ENCODE data around the gene MGLL.

Gene MGLL

DNA sequence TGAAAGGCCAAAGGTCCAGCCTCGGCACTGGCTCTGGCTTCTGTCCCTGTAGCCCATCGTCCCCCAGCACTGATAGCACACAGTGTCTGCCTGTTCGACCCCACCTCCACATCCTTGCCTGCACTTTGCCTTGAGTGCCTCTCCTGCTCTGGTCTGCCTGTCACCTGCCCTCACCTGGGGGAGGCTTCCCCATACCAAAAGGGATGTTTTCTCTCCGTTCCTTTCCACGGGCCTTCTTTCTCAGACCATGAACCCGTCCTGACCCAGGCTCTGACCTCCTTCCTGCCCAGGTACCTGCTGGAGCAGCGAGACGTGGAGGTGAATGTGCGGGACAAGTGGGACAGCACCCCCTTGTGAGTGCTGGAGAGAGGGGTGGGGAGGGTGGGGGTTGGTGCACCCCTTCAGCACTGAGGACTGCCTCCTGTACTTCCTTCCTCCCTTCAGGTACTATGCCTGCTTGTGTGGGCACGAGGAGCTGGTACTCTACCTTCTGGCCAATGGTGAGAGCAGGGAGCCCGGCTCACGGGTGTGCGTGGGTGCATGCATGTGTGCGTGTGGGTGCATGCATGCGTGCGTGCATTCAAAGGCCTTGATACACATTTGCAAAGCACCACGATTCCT lies 148.1 kb downstream of the MGLL start:
- DNase-seq (ENCODE audit: low spot score in 2 of 2) (no peak), ATAC-seq (no peak)
- Mint-ChIP-seq H3K27ac (peak overlapping the region; percentile 97), H3K9me3 (no peaks in the 10 kb centered on the region), H3K4me1 (peaks cover 51% of the 10 kb centered on the region), H3K4me3 (peak overlapping the region; percentile 85), H3K36me3 (peaks cover 21% of the 10 kb centered on the region)

DNA sequence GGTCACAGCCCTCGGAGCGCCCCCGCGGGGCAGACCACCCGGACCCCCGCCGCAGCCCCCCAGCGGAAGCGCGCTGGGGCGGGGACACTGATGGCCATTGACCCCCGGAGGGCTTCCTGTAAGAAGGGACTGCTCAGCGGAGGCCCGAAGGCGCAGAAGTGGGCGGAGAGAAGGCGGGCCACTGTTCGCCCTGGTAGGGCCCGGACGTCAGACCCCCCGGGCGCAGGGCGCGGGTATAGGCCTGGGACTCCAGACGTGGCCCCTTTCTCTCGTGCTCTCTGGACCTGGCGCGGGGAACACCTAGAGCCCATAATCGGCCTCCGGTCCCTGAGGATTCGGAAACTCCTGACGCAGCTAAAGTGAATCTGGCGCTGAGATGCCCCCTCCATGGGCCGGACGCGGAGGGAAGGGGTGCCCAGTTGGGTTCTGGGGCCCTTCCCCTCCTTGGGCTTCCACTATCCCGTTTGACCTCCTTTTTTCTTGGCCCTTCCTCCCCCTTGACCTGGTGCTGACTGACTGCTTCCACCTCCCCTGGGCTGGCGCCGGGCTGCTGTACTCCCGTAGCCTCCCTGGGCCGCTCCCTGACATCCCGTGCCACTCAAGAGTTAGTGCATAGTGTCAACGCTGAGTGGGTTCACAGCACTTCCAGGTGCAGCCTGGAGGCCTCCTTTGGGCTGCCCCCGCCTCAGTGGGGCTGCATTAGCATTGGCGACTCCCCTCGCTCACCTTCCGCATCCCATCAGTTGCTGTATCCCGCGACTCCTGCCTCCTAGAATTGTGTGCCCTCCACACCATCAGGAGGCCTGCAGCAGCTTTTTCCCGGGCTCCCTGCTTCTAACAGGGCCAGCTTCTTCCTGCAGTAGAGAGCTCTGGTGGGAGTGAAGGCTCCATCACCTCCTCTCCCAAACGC lies 148.9 kb downstream of the MGLL start:
- ATAC-seq, result peak; percentile 70
- Mint-ChIP-seq H3K9me3 (no peaks in the 10 kb centered on the region), H3K4me1 (peaks cover 51% of the 10 kb centered on the region), H3K4me3 (peak overlapping the region; percentile 85), H3K27ac (peak overlapping the region; percentile 97), H3K36me3 (peaks cover 21% of the 10 kb centered on the region)
- DNase-seq (ENCODE audit: low spot score in 2 of 2), result no peak

DNA sequence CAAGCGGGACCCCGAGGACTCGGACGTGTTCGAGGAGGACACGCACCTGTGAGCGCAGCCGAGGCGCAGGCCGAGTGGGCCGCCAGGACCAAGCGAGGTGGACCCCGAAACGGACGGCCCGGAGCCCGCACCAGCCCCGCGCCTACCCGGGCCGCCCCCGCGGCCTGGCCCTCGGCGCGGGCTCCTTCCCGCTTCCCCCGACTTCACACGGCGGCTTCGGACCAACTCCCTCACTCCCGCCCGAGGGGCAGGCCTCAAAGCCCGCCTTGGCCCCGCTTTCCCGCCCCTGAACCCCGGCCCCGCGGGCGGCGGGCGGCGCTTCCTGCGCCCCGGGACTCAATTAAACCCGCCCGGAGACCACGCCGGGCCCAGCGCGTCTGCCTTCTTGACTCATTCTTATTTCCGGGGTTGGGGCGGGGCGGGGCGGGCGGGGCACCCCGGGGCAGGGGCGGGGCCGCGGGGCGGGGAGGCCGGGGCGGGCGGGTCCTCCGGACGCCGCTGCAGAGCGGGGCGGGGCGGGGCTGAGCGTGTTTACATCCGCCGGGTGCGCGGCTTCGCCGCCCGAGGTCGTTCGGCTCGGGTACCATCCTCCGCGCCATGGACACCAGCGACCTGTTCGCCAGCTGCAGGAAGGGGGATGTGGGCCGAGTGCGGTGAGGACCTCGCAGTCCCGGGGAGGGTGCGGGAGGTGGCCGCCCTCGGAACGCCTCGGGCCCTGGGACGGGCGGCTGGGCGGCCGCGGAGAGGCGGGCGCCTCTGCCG lies 149.7 kb downstream of the MGLL start, which contains the start of gene ABTB1:
Gene ABTB1, plus strand, starts transcription at position 524 of the 762 bp plus-strand sequence. Its CDS starts 74 bp downstream, at position 598.
- peaks cover 21% of the 10 kb centered on the region for H3K36me3 Mint-ChIP-seq
- peak; percentile 88 for ATAC-seq
- peak; percentile 68 to 90 for DNase-seq (ENCODE audit: low spot score in 2 of 2)
- peak within 1 kb of the TSS; percentile 97 for H3K27ac Mint-ChIP-seq
- no peaks in the 10 kb centered on the region for H3K9me3 Mint-ChIP-seq
- peak within 1 kb of the TSS; percentile 85 for H3K4me3 Mint-ChIP-seq
- peaks cover 47% of the 10 kb centered on the region for H3K4me1 Mint-ChIP-seq

DNA sequence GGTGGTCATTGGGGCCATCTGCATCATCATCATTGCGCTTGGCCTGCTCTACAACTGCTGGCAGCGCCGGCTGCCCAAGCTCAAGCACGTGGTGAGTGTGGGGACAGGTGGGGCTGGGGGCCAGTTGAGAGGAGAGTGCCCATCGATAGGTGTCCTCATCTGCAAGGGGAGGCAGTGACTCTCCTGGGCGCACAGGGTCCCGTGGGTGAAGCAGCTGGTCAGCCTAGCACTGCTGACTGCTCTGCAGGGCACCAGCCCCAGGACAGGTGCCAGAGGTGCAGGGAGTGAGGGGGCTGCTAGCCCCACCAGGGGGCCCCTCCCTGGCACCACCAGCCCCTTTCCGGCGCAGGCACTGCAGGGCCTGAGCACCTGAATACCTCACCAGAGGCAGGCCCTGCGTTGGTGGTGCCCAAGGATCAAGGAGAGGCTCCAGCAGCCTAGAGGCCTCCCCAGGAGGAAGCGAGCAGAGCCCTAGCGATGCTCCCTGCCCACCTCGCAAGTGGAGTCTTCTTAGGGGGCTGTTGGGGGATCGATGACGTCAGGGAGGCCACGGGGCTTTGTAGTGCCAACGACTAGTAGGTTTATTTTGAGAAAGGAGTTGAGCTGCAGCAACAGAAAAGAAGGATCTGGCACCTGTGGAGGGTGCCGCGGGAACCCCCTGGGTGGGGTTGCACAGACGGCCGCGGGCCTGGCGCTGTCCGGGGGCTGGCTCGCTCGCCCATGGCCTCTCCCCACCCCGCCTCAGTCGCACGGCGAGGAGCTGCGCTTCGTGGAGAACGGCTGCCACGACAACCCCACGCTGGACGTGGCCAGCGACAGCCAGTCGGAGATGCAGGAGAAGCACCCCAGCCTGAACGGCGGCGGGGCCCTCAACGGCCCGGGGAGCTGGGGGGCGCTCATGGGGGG lies 150.5 kb downstream of the MGLL start:
- Mint-ChIP-seq H3K36me3 (peaks cover 21% of the 10 kb centered on the region), H3K4me3 (peak overlapping the region; percentile 85), H3K4me1 (peaks cover 44% of the 10 kb centered on the region), H3K27ac (peak overlapping the region; percentile 97), H3K9me3 (no peaks in the 10 kb centered on the region)
- DNase-seq (ENCODE audit: low spot score in 2 of 2) (peak in 1 of 2 donors; percentile 72), ATAC-seq (peak; percentile 3)

- Mint-ChIP-seq H3K36me3 (peaks cover 15% of the 10 kb centered on the region), H3K4me1 (peaks cover 37% of the 10 kb centered on the region), H3K4me3 (peak overlapping the region; percentile 85), H3K9me3 (no peaks in the 10 kb centered on the region), H3K27ac (peak overlapping the region; percentile 97)
- ATAC-seq (no peak), DNase-seq (ENCODE audit: low spot score in 2 of 2) (no peak)
Observed at GRCh38 chr3:127670761-127671522, 151.4 kb downstream of the MGLL start.

DNA sequence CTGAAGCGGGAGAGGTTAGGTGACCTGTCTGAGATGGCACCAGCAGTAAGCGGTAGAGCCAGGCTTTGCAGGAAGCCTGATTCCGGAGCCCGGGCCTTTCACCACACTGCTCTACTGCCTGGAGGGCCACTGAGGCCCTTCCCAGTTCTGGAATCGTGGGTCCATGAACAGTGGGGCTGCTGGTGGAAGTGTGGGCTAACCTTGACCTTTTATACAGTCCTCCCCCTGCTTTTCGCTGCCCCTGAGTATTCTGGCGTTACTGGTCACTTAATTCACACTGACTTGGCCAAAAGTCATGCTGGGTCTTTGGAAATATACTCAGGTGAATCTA lies 152.1 kb downstream of the MGLL start:
- Mint-ChIP-seq H3K9me3 (no peaks in the 10 kb centered on the region), H3K36me3 (peaks cover 11% of the 10 kb centered on the region), H3K4me1 (peaks cover 31% of the 10 kb centered on the region), H3K4me3 (no peak overlapping the region), H3K27ac (no peak overlapping the region)
- DNase-seq (ENCODE audit: low spot score in 2 of 2), result no peak
- ATAC-seq, result no peak

- peaks cover 9% of the 10 kb centered on the region for H3K36me3 Mint-ChIP-seq
- DNase-seq (ENCODE audit: low spot score in 2 of 2) (no peak), ATAC-seq (no peak)
- no peak overlapping the region for H3K4me3 Mint-ChIP-seq
- no peak overlapping the region for H3K27ac Mint-ChIP-seq
- H3K9me3 Mint-ChIP-seq, result no peaks in the 10 kb centered on the region
- peaks cover 26% of the 10 kb centered on the region for H3K4me1 Mint-ChIP-seq
Observed at GRCh38 chr3:127669541-127670228, 152.6 kb downstream of the MGLL start.

DNA sequence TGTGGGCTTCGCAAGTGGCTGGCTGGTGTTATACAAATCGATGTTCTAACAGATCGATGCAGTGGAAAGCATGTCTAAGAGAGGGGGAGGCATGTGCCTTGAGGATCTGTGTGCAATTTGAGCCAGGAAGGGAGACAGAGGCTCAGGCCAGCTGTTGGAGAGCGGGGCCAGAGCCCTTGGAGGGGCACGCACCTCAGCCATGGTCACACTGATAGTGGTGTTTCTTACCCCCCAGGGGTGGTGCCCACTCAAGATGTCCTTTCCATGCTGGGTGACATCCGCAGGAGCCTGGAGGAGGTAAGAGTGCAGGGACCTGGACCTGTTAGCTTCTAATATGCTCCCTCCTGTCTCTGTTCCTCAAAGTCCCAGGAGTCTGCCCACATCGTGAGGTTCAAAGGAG lies 153.4 kb downstream of the MGLL start:
- Mint-ChIP-seq H3K36me3 (peaks cover 9% of the 10 kb centered on the region), H3K9me3 (no peaks in the 10 kb centered on the region), H3K4me3 (no peak overlapping the region)

GRCh38 chr3:127667119-127667681 lies 155.1 kb downstream of the MGLL start:
- no peak for DNase-seq (ENCODE audit: low spot score in 2 of 2)

More for the DNA sequence above, 153.4 kb downstream of the MGLL start:
- DNase-seq (ENCODE audit: low spot score in 2 of 2) (no peak), ATAC-seq (no peak)
- Mint-ChIP-seq H3K4me1 (peaks cover 18% of the 10 kb centered on the region), H3K27ac (no peak overlapping the region)

DNA sequence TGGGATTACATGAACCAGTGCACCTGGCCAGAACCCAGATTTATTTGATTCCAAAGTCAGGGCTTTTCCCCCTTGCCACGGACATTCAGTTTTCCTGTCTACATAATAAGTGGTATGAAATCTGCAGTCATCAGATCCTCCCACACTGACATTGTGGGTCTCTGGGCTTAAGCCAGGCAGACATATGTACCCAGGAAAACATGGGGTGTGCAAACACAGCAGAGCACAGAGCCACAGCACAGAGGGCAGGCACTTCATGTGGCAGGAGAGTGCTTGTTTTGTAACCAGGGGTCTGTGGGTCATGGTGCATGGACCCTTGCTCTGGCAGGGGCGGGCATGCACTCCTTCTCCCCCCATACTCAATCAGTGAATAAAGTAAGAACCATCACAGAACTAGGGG lies 155.6 kb downstream of the MGLL start:
- Mint-ChIP-seq H3K9me3 (no peaks in the 10 kb centered on the region), H3K36me3 (peaks cover 2% of the 10 kb centered on the region), H3K27ac (no peak overlapping the region), H3K4me1 (peaks cover 7% of the 10 kb centered on the region), H3K4me3 (no peak overlapping the region)
- no peak for DNase-seq (ENCODE audit: low spot score in 2 of 2)
- ATAC-seq, result no peak

More at GRCh38 chr3:127667119-127667681, 155.1 kb downstream of the MGLL start:
- Mint-ChIP-seq H3K36me3 (peaks cover 7% of the 10 kb centered on the region), H3K4me1 (peaks cover 11% of the 10 kb centered on the region), H3K4me3 (no peak overlapping the region), H3K27ac (no peak overlapping the region), H3K9me3 (no peaks in the 10 kb centered on the region)
- no peak for ATAC-seq

DNA sequence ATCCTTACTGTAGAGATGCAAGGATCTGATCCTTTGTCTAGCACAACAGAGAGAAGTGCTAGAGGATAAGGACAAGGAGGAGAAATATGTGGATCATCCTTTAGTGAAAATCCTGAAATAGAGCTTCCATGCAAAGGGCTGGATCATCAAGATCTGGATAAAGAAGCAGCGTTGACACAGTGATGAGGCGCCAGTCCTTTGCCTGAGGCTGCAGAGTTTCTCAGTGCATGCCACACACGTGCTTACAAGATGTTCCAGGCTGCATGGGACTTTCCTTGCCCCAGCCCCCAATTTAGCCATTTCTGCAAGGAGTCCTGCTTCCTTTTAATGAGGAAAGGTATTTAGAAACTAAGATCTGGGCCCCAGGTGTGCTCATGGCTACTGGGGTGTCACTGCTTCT lies 156.7 kb downstream of the MGLL start:
- DNase-seq (ENCODE audit: low spot score in 2 of 2), result no peak
- no peak overlapping the region for H3K27ac Mint-ChIP-seq
- ATAC-seq, result no peak
- no peaks in the 10 kb centered on the region for H3K4me1 Mint-ChIP-seq
- H3K36me3 Mint-ChIP-seq, result no peaks in the 10 kb centered on the region
- H3K9me3 Mint-ChIP-seq, result no peaks in the 10 kb centered on the region
- H3K4me3 Mint-ChIP-seq, result no peak overlapping the region

GRCh38 chr3:127665165-127665564 lies 157.2 kb downstream of the MGLL start:
- H3K36me3 Mint-ChIP-seq, result no peaks in the 10 kb centered on the region
- DNase-seq (ENCODE audit: low spot score in 2 of 2), result no peak

GRCh38 chr3:127663151-127663550 lies 159.2 kb downstream of the MGLL start:
- H3K9me3 Mint-ChIP-seq, result no peaks in the 10 kb centered on the region
- ATAC-seq, result no peak
- no peak overlapping the region for H3K27ac Mint-ChIP-seq
- no peaks in the 10 kb centered on the region for H3K36me3 Mint-ChIP-seq
- H3K4me3 Mint-ChIP-seq, result no peak overlapping the region
- DNase-seq (ENCODE audit: low spot score in 2 of 2), result no peak
- H3K4me1 Mint-ChIP-seq, result no peaks in the 10 kb centered on the region

More at GRCh38 chr3:127665165-127665564, 157.2 kb downstream of the MGLL start:
- no peak overlapping the region for H3K27ac Mint-ChIP-seq
- no peaks in the 10 kb centered on the region for H3K4me1 Mint-ChIP-seq
- no peaks in the 10 kb centered on the region for H3K9me3 Mint-ChIP-seq
- no peak overlapping the region for H3K4me3 Mint-ChIP-seq
- no peak for ATAC-seq

Data from stimulated activated effector memory CD8-positive, alpha-beta T cell treated with anti-CD3 and anti-CD28 coated beads, Interleukin-12 subunit alpha, Interleukin-12 subunit beta, amount 100 ng/mL, for 72 hours (primary cell).